OCI-LY3 (cell line): ENCODE data around the gene SLAMF7.
"Not testable (repeated sequence)": the region's sequence is repeated elsewhere in the genome, so short reads cannot be mapped to it uniquely, and the experiment has no call there.

ENCODE experiments used
- H2AFZ ChIP-seq: fragments of 200-600, 300-600 bp; shearing (Covaris generic); 2 replicates; pipeline ENCODE4 v1.6.0; 2014; ENCODE audit warnings: antibody characterized with exemption, low read depth, low read length
- H3K27ac ChIP-seq: fragments of 200-600, 300-600 bp; sonication (generic); 2 replicates; pipeline ENCODE4 v1.5.1; 2014; ENCODE audit warnings: mild to moderate bottlenecking, low read length, moderate library complexity, mixed read lengths
- H3K27me3 ChIP-seq: fragments of 200-600, 300-600 bp; sonication (generic); 2 replicates; pipeline ENCODE4 v1.6.1; 2014; ENCODE audit warnings: low read depth, low read length, mixed read lengths
- H3K36me3 ChIP-seq: fragments of 200-600, 300-600 bp; sonication (generic); replicated peaks from 2 replicates; pipeline ENCODE3; 2014; ENCODE audit warnings: low read depth, low read length, mixed read lengths
- H3K4me1 ChIP-seq: fragments of 300-600, 200-600 bp; sonication (generic); 2 replicates; pipeline ENCODE4 v1.6.1; 2014; ENCODE audit warnings: low read length, mixed read lengths
- H3K4me2 ChIP-seq: fragments of 200-600, 300-600 bp; sonication (generic); 2 replicates; pipeline ENCODE4 v1.6.1; 2014; ENCODE audit warnings: low read length, mixed read lengths
- H3K4me3 ChIP-seq: fragments of 300-600, 200-600 bp; sonication (generic); 2 replicates; pipeline ENCODE4 v1.5.1; 2014; ENCODE audit warnings: antibody characterized with exemption, mild to moderate bottlenecking, low read length, moderate library complexity
- H3K79me2 ChIP-seq: fragments of 300-600, 200-600 bp; shearing (Covaris generic); 2 replicates; pipeline ENCODE4 v1.6.1; 2014; ENCODE audit warnings: mild to moderate bottlenecking, low read length, mixed read lengths
- H3K9ac ChIP-seq: fragments of 300-600, 200-600 bp; shearing (Covaris generic); 2 replicates; pipeline ENCODE4 v1.6.0; 2014; ENCODE audit warnings: mild to moderate bottlenecking, low read length, moderate library complexity
- H3K9me3 ChIP-seq: fragments of 200-600, 300-600 bp; shearing (Covaris generic); 2 replicates; pipeline ENCODE4 v1.6.1; 2014; ENCODE audit warnings: low read length, mixed read lengths; ENCODE audit not compliant: insufficient read depth
- H4K20me1 ChIP-seq: fragments of 200-600, 300-600 bp; sonication (generic); 2 replicates; pipeline ENCODE4 v1.6.1; 2016; ENCODE audit warnings: low read length, mixed read lengths; ENCODE audit not compliant: insufficient read depth
- EZH2phosphoT487 ChIP-seq: fragments of 200-600 bp; shearing (Covaris generic); IDR thresholded peaks from 2 replicates; pipeline ENCODE4 v1.6.1; 2018; ENCODE audit warnings: antibody characterized with exemption, mixed run types, low read depth
- TF ChIP-seq, protein P1 (sequence below): fragments of 200-600, 300-600 bp; sonication (generic); IDR thresholded peaks from 2 replicates; pipeline ENCODE4 v1.5.1; 2014; ENCODE audit warnings: antibody characterized with exemption, low read length, low read depth

Gene SLAMF7

DNA sequence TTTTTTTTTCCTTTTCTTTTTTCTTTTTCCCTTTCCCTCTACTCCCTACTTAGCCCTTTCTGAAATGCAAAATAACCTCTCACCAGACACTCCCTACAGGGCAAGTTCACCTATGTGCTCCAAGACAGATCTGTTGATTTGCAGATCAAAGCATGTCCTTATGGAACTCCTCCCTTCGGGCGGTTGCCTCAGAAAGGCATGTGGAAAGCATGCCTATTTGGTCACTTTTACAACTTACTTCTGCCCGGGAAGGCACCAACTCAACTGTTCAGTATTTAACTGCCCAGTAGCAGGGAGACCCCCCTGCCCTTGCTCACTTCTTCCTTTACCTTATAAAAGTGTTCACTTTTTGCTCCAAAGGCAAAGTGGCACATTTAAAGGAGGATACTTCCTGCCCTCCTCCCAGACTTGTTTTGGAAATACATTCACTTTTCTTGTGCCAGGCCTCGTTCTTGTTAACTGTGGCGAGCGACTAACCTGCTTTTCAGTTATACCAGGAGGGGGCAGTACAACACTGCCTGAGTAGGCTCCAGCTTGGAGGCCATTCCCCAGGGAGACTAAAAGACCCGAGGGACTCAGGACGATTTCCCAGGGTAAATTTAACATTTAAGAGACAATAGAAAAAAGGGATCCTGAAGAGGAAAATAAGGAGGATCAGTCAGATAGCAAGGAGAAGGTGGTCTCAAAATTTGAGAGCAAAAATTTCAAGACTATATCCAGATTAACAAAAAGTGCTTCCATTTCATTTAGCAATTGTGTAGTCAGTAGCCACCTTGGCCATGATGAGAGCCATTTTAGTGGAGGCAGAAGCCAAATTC, 12.3 kb upstream of the SLAMF7 start:
- Histone ChIP-seq H3K36me3 (no peaks in the 10 kb centered on the region), H3K4me1 (peaks cover 43% of the 10 kb centered on the region), H3K4me3 (peak overlapping the region; percentile 59), H3K27me3 (no peaks in the 10 kb centered on the region), H3K9ac (peak overlapping the region; percentile 32), H3K79me2 (no peaks in the 10 kb centered on the region), H4K20me1 (no peaks in the 10 kb centered on the region), H3K4me2 (peak overlapping the region; percentile 67), H3K9me3 (no peaks in the 10 kb centered on the region), H2AFZ (peak overlapping the region; percentile 77), H3K27ac (peak overlapping the region; percentile 32)
- TF ChIP-seq, protein P1, sequence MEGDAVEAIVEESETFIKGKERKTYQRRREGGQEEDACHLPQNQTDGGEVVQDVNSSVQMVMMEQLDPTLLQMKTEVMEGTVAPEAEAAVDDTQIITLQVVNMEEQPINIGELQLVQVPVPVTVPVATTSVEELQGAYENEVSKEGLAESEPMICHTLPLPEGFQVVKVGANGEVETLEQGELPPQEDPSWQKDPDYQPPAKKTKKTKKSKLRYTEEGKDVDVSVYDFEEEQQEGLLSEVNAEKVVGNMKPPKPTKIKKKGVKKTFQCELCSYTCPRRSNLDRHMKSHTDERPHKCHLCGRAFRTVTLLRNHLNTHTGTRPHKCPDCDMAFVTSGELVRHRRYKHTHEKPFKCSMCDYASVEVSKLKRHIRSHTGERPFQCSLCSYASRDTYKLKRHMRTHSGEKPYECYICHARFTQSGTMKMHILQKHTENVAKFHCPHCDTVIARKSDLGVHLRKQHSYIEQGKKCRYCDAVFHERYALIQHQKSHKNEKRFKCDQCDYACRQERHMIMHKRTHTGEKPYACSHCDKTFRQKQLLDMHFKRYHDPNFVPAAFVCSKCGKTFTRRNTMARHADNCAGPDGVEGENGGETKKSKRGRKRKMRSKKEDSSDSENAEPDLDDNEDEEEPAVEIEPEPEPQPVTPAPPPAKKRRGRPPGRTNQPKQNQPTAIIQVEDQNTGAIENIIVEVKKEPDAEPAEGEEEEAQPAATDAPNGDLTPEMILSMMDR: peak; percentile 98
- TF ChIP-seq EZH2phosphoT487: no peak

GRCh38 chr1:160727316-160727640, 11.8 kb upstream of the SLAMF7 start:
- TF ChIP-seq EZH2phosphoT487: no peak
- TF ChIP-seq, protein P1: no peak
- Histone ChIP-seq H3K4me3 (peak overlapping the region; percentile 59), H4K20me1 (no peaks in the 10 kb centered on the region), H3K27ac (peak overlapping the region; percentile 32), H3K27me3 (no peaks in the 10 kb centered on the region), H3K4me1 (peaks cover 48% of the 10 kb centered on the region), H3K79me2 (no peaks in the 10 kb centered on the region), H3K36me3 (no peaks in the 10 kb centered on the region), H3K9me3 (no peaks in the 10 kb centered on the region), H2AFZ (peak overlapping the region; percentile 77), H3K9ac (peak overlapping the region; percentile 32), H3K4me2 (peak overlapping the region; percentile 67)

GRCh38 chr1:160731564-160731963, 7.5 kb upstream of the SLAMF7 start:
- not testable (repeated sequence) for H3K9ac ChIP-seq, H3K27ac ChIP-seq, H4K20me1 ChIP-seq, H2AFZ ChIP-seq, H3K79me2 ChIP-seq, H3K27me3 ChIP-seq, H3K4me2 ChIP-seq, H3K4me3 ChIP-seq
- peaks cover 21% of the 10 kb centered on the region for H3K36me3 ChIP-seq
- H3K9me3 ChIP-seq: peaks cover 23% of the 10 kb centered on the region
- peaks cover 53% of the 10 kb centered on the region for H3K4me1 ChIP-seq

GRCh38 chr1:160731990-160732389, 7.1 kb upstream of the SLAMF7 start:
- TF ChIP-seq EZH2phosphoT487: no peak
- TF ChIP-seq, protein P1: no peak
- Histone ChIP-seq H3K36me3 (peaks cover 24% of the 10 kb centered on the region), H3K4me3 (no peak overlapping the region)

More at GRCh38 chr1:160731990-160732389, 7.1 kb upstream of the SLAMF7 start:
- Histone ChIP-seq H3K4me1 (peaks cover 49% of the 10 kb centered on the region), H2AFZ (no peak overlapping the region), H3K9ac (no peak overlapping the region), H3K79me2 (no peaks in the 10 kb centered on the region), H3K4me2 (peak overlapping the region; percentile 11; the same call in 1 of the 2 replicates), H3K9me3 (peaks cover 27% of the 10 kb centered on the region), H3K27ac (0 out of 2 replicates have a peak overlapping the region, but pooled peaks have one; percentile 0), H4K20me1 (no peaks in the 10 kb centered on the region), H3K27me3 (no peaks in the 10 kb centered on the region)
